HPDE6-E6E7 (cell line): ENCODE results near the gene NOSIP.

Experiments
- DNase-seq: peaks from one replicate; pipeline ENCODE4 v3.0.0; 2011; ENCODE audit warnings: missing footprints; ENCODE audit errors: extremely low spot score

Gene NOSIP

DNA sequence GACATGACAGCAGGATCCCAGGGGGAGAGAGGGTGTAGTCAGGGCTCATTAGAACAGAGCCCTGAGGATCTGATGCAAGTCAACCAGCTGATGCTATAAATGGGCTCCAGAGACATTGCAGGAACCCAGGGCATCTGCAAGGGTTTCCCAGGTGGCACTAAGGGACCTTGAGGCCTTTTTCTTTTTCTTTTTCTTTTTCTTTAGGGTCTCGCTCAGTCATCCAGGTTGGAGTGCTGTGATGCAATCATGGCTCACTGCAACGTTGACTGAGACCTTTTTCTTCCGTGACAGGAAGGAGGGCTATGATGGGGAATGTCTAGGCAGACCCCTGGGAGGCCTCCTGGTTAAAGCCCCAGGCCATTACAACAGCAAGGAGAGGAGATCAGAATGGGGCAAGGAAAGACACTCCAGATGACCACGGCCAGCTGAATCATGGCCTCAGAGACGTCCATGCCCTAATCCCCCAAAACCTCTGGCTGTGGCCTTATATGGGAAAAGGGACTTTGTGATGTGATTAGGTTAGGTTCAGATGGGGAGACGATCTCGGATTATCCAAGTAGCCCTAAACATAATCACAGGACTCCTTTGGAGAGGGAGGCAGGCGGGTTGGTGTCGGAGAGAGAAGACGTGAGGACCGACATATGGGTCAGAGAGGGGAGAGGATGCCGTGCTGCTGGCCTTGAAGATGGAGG is 72.4 kb downstream of the NOSIP start:
- no peak for DNase-seq

DNA sequence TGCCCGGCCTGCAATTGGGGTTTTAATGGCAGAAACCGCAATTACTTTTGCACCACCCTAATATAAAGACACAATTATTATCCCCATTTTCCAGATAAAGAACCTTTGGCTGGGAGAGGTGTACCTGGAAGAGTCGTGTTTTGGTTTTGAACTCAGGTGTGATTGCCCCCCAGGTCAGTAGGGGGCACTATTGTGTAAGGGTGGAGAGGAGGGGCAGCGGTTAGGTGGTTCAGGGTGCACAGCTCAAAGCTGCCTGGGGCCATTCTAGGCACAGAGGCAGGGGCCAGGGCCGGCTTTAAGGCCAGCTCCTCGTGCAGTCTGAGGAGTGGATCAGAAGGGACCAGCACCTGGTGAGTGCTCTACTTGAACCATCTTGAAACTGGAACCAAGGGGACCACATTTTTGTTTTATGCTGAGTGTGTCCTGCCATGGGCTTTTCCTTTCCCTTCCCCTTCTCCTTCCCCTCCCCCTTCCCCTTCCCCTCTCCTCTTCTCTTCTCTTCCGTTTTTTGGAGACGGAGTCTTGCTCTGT is 73.7 kb downstream of the NOSIP start:
- DNase-seq = no peak
